Spleen (tissue), 7 donors: ENCODE data around the gene TPPP3.

Source experiments
- CTCF ChIP-seq, 11 experiments: fragments of 200-600 bp in 7 of 11; fragments of 450-650 bp in 4 of 11; sonication (generic) in 4 of 11; IDR thresholded peaks in 8 of 11; conservative IDR thresholded peaks in 3 of 11; 1 replicate in 7 of 11; 2 replicates in 4 of 11; pipeline versions ENCODE4 v1.4.0 to v1.8.0; 2016 to 2021; ENCODE audit warnings: antibody characterized with exemption in 11 of 11, inconsistent platforms in 4 of 11, mild to moderate bottlenecking in 1 of 11
- POLR2A ChIP-seq, 3 donors: fragments of 450-650 bp; IDR thresholded peaks; one replicate each; pipeline ENCODE4 v1.5.1; 2017; ENCODE audit warnings: antibody characterized with exemption in 3 of 3, mild to moderate bottlenecking in 1 of 3
- POLR2AphosphoS5 ChIP-seq, 3 donors: sonication (generic); formaldehyde crosslinking; IDR thresholded peaks; one replicate each; pipeline ENCODE4 v1.5.1; 2017; ENCODE audit warnings: antibody characterized with exemption in 3 of 3
- donor health status: DM: no; HTN: no; CAD: no; lungs with moderate emphysema.
- donor health status: DM: no; HTN: no; CAD: no.
- donor health status: DM: no; HTN: no; CAD: no.

- no peak for TF ChIP-seq CTCF (IDR thresholded peaks at IDR 0.05 in 8 of 11, conservative IDR thresholded peaks at IDR 0.05 in 3 of 11)
- no peak for TF ChIP-seq POLR2A (IDR thresholded peaks at IDR 0.05)
- TF ChIP-seq POLR2AphosphoS5 (IDR thresholded peaks at IDR 0.05): no peak
These were observed 13.0 kb upstream of the TPPP3 start for GRCh38 chr16:67406111-67406971.
